PFSK-1 (cell line): Measurements from ENCODE around the gene LTB4R2.

Experiments
- FOXP2 ChIP-seq: optimal IDR thresholded peaks from 2 replicates; pipeline ENCODE3; 2011; ENCODE audit warnings: borderline replicate concordance, control low read depth, inconsistent platforms; ENCODE audit not compliant: insufficient read depth; ENCODE audit errors: extremely low read length, extremely low read depth
- POLR2AphosphoS5 ChIP-seq: IDR thresholded peaks from 2 replicates; pipeline ENCODE4 v1.6.1; 2012; ENCODE audit warnings: low read depth, mild to moderate bottlenecking, control low read depth, low read length, moderate library complexity
- SIN3A ChIP-seq: IDR thresholded peaks from 2 replicates; pipeline ENCODE4 v1.6.1; 2012; ENCODE audit warnings: mild to moderate bottlenecking, low read length, moderate library complexity, borderline replicate concordance; ENCODE audit not compliant: insufficient read depth
- TAF1 ChIP-seq: IDR thresholded peaks from 2 replicates; pipeline ENCODE4 v1.6.1; 2012; ENCODE audit warnings: low read length, control low read depth, borderline replicate concordance; ENCODE audit not compliant: insufficient read depth
- TF ChIP-seq, protein P1 (sequence below), 2 experiments: IDR thresholded peaks; 2 replicates each; pipeline versions ENCODE4 v1.6.1 to v1.8.0; 2011 to 2012; ENCODE audit warnings: low read depth in 2 of 2, low read length in 2 of 2, control low read depth in 1 of 2, inconsistent platforms in 1 of 2, mild to moderate bottlenecking in 1 of 2, moderate library complexity in 1 of 2; ENCODE audit not compliant: insufficient read depth in 1 of 2

The LTB4R2 gene

DNA sequence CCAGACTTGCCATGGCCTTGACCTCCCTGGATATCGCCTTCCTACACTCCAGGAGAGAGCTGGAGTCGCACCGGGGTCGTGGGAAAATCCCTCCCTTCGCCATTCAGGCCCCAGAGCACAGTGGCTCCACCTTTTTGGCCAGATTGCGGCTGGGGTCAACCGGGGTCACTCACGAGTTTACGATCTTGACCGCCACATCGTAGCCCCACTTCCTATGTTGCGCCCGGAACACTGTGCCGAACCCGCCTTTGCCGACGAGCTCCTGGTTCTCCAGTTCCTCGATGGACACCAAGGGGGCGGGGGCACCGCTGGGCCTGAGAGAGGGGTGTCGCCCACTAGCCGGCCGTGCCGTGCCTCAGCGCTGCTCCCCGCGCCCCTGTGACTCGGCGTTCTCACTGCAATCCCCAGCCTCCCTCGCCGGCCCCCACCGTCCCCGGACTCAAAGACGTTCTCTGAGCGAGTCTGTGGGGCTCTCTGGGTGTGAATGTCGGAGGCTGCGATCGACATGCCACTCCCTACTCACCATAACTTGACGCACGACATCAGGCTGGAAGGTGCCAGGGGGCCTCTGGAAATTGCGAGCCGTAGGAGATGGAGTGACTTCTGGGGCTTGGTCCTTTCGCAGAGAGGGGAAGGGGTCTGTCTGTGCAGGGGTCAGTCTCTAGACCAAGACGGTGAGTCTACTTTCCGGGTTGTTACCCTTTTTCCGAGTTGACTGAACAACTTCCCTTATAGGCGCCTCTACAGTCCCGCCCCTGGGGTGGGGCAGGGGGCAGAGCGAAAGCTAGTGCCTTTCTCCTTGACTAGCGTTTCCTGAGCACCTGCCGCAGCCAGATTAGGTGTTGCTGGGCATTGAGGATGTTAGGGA lies 29.6 kb downstream of the LTB4R2 start, which contains the start of gene RIPK3:
Gene RIPK3, minus strand, starts transcription at position 708 of the 868 bp plus-strand sequence. Its CDS starts 165 bp downstream, at position 543.
- no peak for TF ChIP-seq TAF1
- TF ChIP-seq SIN3A: no peak
- TF ChIP-seq POLR2AphosphoS5: no peak
- TF ChIP-seq, protein P1, sequence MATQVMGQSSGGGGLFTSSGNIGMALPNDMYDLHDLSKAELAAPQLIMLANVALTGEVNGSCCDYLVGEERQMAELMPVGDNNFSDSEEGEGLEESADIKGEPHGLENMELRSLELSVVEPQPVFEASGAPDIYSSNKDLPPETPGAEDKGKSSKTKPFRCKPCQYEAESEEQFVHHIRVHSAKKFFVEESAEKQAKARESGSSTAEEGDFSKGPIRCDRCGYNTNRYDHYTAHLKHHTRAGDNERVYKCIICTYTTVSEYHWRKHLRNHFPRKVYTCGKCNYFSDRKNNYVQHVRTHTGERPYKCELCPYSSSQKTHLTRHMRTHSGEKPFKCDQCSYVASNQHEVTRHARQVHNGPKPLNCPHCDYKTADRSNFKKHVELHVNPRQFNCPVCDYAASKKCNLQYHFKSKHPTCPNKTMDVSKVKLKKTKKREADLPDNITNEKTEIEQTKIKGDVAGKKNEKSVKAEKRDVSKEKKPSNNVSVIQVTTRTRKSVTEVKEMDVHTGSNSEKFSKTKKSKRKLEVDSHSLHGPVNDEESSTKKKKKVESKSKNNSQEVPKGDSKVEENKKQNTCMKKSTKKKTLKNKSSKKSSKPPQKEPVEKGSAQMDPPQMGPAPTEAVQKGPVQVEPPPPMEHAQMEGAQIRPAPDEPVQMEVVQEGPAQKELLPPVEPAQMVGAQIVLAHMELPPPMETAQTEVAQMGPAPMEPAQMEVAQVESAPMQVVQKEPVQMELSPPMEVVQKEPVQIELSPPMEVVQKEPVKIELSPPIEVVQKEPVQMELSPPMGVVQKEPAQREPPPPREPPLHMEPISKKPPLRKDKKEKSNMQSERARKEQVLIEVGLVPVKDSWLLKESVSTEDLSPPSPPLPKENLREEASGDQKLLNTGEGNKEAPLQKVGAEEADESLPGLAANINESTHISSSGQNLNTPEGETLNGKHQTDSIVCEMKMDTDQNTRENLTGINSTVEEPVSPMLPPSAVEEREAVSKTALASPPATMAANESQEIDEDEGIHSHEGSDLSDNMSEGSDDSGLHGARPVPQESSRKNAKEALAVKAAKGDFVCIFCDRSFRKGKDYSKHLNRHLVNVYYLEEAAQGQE (IDR thresholded peaks at IDR 0.05; ENCODE audit: insufficient read depth in 1 of 2, low read depth in 2 of 2, low read length in 2 of 2): no peak
- TF ChIP-seq FOXP2: no peak

DNA sequence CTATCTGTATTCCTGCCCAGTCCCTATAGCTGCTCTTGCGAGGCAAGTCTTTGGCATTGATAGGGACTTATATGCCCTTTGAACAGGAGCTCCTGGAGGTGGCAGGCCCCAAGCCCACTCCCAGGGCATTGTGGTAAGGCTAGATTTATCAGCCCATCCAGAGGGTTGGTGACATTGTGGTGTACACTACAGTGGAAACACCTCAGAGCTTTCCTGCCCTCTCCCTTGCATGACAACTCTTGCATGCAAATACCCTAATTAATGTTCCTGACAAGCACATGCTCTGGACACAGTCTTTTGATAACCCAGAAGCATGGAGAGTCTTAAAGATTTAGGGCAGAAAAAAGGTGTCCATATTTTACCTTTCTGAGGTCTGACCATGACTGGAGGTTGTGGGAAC lies 30.7 kb downstream of the LTB4R2 start:
- TF ChIP-seq POLR2AphosphoS5: no peak
- TF ChIP-seq SIN3A: no peak
- TF ChIP-seq TAF1: no peak

DNA sequence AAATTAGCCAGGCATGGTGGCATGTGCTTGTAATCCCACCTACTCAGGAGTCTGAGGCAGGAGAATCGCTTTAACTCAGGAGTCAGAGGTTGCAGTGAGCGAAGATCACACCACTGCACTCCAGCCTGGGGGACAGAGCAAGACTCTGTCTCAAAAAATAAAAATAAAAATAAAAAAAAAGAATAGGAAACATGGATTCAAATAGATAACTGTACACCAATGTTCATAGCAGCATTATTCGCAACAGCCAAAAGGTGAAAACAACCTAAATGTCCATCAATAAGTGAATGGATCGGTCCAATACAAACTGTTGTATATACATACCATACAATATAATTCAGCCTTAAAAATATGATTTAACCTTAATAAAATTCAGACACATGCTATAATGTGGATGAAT lies 32.9 kb downstream of the LTB4R2 start:
- no peak for TF ChIP-seq SIN3A
- no peak for TF ChIP-seq POLR2AphosphoS5

DNA sequence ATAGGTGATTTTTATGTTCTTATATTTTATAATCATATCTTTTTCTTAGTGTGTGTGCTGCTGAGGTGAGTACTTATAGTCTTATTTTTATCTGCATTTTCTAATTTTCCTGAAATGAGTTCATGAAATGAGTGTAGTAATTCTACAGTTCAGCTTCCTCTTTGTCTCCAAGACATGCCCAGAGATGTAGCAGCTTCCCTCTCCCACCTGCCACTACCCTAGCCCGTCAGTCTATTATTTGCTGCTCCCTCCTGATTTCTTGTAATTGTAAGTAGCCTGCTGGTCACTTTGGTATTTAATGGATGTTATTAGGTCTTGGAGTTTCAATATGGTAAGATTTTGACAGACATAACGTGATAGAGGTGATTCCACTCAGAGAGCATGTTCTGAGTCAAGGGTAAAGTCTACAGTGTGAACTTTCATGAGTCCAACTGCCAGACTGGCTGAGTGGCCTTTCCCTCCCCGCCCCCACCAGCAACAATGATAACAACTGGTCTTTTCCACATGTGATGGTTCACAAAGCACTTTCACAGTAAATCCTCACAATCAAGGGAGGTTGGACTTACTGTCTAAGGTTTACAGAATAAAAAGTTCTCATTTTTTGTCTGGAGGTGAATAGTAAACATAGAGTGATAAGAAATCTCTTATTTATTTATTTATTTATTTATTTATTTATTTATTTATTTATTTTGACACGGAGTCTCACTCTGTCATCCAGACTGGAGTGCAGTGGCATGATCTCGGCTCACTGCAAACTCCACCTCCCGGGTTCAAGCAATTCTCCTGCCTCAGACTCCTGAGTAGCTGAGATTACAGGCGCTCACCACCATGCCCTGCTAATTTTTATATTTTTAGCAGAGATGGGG lies 34.1 kb downstream of the LTB4R2 start:
- TF ChIP-seq FOXP2: no peak
- TF ChIP-seq, protein P1 (IDR thresholded peaks at IDR 0.05; ENCODE audit: insufficient read depth in 1 of 2, low read depth in 2 of 2, low read length in 2 of 2): no peak
- no peak for TF ChIP-seq POLR2AphosphoS5
- no peak for TF ChIP-seq SIN3A
- TF ChIP-seq TAF1: no peak

DNA sequence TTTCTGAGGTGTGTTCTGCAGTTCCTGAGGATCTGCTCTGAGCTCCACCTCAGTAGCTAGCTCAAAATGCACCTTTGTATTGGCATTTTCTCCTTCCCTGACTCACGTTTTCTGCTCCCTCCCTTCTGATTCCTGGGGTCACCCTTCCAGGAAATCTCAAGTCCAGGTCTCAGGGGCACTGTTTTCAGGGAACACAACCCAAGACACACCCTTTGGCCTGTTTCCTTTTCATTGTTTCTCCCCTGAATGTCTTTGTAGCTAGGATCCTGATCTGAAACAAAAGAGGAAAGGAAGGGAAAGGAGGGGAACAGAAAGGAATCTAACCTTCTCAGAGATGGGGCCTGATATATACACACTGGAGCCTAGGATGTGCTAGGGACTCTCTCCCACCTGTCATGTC lies 37.2 kb downstream of the LTB4R2 start:
- TF ChIP-seq FOXP2 (no peak), TAF1 (no peak)

DNA sequence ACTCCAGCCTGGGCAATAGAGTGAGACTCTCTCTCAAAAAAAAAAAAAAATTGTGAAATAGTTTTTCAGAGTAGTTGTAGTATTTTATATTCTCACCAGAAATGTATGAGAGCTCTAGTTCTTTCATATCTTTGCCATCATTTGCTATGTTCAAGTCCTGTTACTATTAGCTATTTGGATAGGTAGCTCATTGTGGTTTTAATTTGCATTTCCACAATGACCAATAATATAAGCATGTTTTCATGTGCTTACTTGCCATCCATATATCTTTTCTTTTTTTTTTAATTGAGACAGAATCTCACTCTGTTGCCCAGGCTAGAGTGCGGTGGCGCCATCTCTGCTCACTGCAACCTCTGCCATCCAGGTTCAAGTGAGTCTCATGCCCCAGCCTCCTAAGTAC lies 38.2 kb downstream of the LTB4R2 start:
- TF ChIP-seq, protein P1 (IDR thresholded peaks at IDR 0.05; ENCODE audit: insufficient read depth in 1 of 2, low read depth in 2 of 2, low read length in 2 of 2): no peak
- no peak for TF ChIP-seq SIN3A
